Activated T-helper 1 cell treated with Interleukin-2 at 50 U/mL for 16 hours (primary cell): ENCODE measurements around the gene CTBP2.

Experiments
- DNase-seq: peaks from one replicate; pipeline ENCODE4 v3.0.0-alpha.2; 2020; ENCODE audit warnings: low read depth

Gene CTBP2

DNA sequence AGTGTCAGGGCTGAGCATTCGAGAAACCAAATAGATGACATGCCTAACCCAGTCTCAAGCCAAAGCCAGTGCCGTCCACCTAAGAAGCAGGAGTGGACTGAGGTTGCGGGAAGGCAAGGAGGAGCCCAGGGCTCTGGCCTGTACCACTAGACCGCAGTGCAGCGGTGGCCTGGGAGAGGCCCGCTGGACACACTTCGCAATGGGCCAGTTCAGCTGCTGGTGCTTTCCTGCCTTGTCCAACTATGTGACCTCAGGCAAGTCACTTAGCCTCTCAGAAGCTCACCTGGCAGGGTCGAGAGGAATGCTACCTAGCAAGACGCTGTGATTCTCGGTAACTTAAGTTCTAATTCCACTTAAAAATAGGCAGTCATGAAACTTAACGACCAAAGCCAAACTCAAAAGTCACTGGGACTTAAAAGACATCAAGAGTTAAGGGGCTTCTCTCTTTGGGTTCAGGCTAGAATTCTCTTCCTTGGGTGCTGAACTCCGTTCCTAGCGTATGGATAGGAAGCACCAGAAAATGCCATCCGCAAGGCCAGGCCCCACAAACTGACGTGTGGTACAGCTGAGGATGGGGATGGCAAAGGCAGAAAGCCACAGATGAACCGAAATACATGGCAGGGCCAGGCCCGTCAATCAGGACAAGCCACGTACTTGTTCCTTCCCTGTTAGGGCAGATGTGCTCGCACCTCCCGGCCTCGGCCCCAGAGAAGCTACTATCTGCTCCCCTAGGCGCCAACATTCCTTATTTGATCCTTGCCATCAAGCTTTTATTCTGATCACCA, 34.2 kb downstream of the CTBP2 start:
- DNase-seq: no peak

DNA sequence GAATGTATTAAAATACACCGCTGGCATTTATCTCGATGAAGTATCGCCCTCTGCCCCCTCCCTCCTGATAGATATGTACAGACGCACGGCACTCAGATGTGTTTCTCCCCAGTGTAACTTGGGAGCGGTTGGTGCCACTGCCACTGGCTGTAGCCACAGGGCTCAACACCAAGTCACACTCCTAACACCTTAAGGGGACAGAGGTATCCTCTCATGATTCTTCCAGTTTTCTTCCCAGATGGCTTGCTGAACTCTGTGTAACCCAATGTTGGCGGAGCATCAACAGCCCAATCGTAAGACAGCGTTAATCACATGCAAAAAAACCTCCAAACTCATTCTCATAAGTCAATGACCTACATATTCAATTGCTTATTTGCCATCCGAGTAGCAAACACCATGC, 35.5 kb downstream of the CTBP2 start:
- no peak for DNase-seq

DNA sequence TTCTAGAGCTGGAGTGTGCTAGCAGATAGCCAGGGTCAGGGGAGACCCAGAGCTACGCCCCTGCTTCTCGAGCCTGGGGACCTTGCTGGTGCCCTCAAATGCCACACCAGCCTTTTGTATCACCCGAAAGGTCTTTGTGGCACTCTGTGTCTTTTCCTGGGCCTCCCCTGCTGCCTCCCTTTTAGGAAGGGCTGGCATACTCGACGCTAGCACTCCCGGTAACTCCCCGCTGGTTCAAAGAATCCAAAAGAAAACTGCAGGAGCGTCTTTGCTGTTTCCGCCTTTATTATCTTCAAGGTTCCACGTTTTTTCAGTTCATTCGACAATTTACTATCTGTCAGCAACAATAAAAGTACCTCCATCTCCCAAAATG, 36.3 kb downstream of the CTBP2 start:
- no peak for DNase-seq

DNA sequence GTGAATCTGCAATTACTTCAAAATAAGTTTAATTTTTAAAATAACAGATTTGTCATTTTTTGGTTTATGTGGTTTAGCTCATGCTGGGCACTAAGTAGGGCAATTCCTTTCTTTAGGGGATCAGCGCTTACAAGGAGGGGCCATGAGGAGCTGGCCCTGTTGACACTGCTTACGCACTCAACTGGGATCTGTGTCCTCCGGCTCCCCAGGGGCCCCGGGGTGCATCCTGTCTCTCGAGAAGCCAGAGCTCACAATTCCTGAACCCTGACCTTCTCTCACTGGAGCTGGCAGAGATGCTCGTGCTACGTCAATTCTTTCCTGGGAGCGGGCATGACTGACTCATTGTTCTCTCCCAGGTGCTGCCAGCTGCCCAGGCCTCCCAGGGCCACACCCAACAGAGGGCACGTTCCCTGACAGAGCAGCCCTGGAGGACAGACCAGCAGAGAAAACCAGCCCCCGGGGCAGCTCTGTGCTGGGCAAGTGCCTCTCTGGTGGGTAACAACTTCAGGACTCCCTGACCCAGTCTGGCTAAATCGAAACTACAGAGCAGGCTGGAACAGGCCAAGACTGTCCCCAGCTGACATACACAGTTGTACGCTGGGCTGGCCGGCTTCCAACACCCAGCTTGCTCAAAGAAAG, 36.8 kb downstream of the CTBP2 start:
- DNase-seq: no peak

DNA sequence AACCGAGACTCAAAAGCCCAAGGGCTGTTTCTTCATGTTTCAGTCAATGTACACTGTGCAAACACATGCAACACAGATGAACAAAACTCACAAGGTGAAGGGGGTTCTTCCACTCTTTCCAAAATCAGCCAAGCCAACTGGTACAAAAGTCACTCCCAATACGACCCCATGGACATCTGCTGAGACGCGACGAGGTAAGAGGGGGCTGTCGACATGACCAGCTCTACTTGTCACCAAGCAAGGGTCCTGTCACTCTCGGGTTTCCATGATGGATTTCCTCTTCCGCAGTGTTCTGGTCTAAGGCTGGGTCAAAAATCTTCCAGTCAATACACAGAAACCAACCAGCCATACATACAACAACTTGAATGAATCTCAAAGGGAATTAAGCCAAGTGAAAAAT, 37.8 kb downstream of the CTBP2 start:
- no peak for DNase-seq

DNA sequence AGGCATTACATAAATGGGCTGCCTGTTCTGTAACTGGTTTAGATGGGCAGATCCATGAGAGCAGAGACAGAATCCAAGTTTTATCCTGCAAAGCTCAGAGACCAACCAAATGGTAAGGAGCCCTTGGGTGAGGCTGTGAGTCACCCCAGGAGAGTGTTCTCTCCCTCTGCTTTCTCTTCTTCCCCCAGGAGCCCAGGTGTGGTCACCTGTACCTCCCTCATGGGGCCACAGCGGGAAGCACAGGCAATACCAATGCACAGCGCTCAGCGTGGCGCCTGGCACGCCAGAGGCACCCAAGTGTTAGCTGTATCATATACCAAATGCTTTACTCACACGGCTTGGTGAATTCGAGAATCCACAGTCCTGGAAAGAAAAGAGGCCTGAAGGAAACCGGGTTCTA, 39.4 kb downstream of the CTBP2 start:
- DNase-seq: no peak

DNA sequence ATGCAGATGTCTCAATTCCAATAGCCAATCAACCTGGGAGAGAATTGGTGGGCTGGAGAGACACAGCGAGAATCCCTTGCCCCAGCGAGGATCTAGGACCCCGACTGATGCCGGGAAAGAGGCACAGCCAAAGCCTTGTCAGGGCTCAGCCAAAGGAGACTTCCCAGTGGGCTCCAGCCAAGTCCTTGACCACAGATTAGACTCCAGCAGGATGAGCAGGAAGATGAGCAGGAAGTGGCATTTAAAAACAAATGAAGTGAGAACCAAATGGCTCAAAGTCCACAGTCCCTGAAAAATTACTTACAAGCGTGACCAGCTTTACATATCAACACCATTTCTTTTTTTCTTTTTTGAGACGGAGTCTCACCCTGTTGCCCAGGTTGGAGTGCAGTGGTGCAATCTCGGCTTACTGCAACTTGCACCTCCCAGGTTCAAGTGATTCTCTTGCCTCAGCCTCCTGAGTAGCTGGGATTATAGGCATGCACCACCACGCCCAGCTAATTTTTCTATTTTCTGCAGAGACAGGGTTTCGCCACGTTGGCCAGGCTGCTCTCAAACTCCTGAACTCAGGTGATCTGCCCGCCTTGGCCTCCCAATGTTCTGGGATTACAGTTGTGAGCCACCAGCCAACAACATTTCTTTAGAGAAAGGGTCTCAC, 40.2 kb downstream of the CTBP2 start:
- DNase-seq: no peak

DNA sequence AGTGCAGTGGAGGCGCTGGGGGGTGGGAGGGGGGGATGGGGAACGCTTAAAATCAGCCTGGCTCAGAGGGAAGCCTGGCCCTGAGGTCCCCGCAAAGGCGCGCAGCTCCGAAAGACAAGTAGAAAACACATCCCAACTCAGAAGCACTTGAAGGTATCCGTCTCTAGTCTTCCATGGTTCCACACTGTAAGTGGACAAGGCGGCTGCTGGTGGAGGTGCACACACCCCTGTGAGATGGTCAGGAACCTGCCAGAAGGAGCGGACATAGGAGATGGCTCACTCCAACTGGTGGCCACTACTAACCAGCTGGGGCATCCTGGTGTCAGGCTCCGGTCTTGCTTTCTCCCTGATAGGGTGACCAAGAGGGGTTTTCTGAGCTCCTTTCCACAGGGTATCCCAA, 41.7 kb downstream of the CTBP2 start:
- DNase-seq: no peak

DNA sequence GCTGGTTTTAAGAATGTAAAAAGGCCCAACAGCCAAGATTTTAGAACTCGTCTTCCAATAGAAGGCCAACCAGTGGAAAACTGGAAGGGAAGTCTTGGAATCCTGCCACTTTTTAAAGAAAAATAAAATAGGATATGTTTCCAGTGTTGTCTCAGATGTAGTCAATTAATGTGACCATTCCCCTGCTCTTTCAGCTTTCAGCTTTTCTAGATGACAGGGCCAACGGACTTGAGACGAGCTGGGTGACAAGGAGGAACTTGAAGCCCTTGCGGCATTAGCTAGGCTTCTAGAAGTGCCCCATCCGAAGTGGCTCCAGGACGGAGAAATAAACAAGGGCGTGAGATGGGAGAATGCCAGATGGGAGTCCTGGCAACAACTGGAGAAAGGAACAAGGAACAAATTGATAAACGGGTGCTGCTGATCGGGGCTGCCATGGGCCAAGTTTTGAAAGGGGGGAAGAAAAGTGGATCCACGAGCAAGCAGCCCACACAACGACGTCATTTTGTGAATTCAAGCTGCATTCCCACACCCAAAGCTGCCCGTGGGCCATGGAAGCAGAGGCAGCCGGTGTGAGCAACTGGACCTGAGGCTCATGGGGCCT, 42.3 kb downstream of the CTBP2 start:
- DNase-seq: no peak

DNA sequence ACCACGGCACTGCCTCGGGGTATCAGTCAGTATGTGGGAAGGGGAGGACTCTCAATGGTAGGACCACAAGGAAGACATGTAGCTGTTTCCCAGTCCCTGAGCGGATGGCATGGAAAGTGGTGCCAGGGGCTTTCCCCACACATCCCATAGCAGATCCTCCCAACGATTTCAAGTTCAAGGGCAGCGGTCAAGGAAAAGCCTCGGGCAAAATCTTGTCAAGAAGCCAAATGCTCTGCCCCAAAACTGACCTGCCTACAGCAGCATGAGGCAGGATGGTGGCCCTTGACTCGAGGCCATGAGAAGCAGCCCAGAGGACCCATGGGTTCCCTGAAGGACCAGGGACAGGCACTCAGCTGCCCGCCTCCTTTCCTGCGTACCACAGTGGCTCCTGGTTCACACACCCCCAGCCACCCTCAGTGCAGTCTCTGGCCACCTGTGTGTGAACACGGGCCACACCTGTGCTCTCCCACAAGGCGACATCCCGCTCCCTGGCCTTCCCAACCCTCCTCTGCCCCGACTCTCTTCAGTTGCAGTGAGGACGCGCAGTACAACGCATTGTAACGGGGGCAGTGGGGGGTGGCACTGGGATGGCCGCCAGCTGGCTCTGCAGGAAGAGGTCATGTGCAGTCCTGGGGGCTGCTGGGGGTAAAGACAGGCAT, 43.6 kb downstream of the CTBP2 start:
- no peak for DNase-seq

DNA sequence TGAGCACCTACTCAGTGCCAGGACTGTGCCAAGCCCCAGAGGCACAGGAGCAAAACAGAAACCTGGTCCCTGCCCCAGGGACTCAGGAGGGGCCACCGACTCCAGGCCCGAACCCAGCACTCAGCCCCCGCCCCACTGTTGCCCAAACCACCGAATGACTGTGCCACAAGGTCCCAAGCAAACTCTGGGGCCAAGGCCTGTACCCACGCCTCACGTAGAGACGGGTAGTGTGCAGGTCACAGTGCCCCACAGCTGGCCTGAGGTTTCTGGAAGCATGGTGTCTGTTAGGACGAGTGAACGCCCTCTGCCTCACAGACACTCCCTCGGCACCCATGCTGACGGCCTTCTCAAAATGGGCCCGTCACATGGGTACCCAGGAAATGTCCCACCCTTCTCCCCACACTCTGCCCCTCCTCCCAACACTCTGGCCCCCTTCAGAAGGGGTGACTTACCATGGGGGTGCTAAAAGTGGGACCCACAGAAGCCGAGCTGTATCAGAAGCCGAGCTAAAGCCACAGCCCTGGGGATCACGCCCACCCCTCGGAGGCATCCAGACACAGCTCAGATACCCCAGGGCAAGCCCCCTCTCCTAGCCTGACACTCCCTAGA, 44.2 kb downstream of the CTBP2 start:
- DNase-seq: no peak

DNA sequence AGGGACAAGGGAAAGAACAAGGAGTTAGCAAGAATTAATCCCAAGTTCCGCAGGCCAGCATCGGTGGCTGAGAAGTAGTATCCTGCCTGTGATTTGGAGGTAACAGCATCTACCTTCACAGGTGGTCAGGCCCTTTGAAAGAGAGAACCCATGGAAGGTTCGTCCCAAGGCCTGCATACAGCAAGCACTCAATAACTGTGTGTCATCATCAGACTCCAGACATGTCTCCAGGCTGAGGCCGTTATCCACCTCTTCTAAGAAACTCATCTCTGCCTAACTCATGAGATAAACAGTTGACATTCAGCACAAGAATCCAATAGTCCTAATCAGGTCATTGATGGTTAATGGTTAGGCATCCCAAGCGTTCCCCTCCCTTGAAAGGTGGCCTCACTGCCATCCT, 45.0 kb downstream of the CTBP2 start:
- no peak for DNase-seq

DNA sequence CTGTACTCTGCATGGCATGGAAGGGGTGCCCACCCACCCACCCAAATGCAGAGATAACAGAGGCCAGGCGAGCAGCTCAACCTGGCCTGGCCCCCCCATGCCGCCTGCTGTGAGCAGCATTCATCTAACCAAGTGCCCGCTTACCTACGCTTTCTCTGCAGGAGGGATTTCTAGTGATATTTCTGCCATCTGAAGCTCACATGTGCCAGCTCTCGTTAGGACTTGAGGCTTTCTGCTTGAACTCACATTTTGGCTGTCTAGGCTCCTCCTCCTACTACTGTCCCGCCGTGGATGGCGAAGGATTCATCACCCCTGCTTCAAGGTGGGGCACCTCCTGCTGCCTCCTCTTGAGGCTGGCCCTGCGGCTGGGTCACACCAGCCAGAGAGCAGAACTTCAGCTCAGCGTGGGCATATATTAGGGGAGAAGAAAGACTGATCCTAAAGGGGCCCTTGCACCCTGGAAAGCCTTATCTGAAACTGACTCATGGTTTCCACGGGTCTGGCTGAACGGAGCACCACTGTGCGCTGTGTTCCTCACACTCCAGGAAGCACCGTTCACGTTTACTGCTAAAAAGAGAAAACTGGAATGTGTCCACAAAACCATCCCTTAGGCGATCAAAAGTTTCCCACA, 45.5 kb downstream of the CTBP2 start:
- no peak for DNase-seq

DNA sequence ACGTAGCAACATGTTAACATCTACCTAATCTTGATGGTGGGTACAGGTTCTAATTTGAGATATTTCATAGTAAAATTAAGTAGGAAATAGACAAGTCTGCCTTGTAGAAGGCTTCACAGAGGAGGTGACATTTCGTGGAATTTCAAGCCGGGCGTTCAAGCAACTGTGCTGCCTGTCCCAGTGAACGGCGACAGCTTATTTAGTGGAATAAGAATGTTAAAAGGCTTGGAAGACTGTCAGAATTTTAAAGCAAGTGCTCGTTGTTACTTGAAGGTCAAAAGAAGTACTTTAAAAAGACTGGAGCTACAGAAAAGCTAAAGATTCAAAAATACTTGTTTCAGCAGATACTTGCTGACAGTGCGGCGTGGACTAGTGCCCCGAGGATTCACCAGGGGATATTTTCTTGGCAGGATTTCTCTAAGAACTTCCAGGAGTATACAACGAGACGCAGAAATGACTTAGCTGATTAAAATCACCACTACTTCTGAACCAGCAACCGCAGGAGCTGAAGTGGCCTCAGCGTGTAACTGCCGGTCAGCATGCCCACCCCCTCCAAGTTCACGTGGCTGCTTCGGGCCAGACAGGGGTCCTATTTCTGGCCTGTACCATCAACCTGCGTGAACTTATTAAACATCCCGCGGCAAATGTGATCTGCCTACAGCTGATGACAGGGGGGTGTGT, 46.5 kb downstream of the CTBP2 start:
- no peak for DNase-seq

DNA sequence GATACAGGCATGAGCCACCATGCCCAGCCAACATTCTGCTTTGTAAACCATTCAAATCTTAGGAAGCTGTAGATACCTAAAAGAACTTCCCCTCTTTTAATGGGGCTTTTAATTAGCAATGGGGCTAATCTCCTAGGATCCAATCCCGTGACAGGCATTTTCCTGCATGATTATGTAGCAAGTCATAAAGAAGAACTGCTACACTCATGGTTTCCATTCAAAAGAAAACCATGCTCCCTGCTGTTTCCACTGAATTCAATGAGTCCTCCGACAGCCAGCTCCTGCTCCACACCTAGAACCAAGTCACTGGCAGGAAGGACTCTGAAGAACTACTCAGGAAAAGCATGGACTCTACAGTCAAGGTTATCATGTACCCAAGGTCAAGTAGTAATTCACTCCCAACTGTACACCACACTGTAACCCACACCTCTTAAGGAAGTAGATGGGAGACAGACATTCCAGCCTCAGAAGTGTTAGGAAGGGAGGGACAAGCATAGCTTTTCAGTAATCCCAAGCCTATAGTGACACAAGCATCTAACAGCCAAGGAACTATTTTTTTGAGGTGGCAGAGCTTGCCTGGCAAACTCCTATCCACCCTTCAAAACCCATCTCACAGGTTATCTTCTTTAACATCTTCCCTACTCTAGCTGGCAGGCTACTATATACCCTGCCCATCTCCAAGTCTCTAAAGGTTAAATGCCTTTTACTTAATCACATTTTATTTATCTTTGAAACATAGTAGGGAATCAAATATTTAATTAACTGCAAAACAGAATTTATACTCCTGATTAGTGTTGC, 47.5 kb downstream of the CTBP2 start:
- DNase-seq: no peak

DNA sequence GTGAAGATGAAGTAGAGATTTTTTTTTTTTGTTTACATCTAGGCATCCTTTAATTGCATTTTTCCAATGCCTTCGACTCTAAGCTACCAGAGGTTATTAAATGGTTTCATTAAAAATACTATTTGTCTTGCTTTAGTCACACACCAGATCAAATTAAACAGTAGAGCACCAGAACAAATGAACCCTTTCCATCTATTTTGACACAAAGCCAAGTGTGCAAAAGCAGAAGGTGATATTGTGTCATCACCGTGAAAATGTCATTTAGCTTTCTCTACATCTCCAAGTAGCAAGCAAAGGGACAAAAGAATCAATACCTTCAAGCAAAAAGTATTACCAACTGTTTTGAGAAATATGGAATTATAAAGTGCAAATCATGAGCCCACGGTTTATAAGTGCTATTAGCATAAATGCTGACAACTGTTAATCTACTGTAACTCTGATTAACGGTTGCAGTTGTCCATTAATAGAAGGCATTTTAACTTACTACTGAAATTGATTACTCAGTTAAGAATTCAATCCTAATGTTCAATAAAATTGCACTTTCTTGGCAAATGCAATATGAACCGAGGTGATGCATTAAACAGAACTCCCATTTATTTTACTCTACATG, 49.1 kb downstream of the CTBP2 start:
- DNase-seq: no peak

DNA sequence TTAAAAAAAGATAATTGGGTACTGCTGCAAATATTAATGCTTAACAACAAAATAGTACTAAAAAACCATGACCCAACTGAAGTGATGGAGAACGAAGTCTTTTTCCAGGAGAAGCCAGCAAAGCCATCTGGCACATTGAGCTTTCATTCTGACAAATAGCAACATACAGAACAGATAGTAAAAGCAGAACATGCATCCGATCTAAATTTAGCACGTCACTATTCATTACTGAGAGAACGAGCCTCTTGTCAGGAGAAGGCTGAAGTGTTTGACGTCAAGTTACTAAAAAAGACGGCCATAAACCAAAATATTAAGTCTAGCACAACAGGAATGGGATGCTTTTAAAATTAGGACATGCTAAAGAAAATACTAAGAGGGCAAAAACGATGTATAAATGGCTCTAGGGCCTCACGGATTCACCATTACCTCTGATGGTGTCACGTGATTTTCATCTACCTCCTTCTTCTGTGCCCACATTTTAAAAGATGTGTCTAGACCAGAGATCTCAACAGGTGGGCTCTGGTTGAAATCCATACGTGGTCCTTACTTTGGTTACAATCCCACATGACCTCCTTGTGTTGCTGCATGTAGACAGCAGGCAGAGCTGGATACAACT, 52.3 kb downstream of the CTBP2 start:
- no peak for DNase-seq

DNA sequence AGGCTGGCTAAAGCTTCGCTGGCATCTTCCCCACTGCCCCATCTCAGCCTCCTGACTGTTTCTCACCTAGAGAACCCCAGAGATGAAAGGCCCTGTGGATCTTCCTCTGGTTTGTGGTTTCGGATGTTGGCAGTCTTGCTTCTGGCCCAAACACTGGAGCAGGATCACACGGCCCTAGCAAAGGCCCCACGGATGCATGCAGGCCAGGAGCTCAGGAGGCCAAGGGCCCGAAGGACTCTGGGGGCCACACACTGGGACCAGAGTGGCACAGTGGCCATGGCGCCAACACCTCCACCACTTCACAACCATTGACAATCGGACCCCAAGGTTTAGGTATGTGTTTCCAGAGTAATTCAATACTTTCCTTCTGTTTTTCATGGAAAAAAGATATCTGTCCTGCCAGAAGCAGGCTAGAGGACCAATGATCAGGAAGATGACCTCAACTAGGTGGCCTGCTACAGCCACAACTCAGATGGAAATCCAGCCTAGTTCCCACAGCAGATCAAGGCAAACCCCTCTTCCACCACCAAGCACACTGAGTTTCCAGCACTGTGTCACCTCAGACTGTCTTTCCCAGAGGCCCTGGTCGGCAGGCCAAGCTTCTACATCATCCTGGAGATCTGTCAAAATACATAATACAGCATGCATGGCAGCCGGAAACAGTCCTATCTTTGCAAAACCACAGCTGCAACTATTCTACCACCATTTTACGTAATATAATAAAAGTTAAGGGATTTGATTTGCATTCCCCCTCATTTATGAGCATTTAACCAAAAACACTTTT, 53.0 kb downstream of the CTBP2 start:
- DNase-seq: no peak

DNA sequence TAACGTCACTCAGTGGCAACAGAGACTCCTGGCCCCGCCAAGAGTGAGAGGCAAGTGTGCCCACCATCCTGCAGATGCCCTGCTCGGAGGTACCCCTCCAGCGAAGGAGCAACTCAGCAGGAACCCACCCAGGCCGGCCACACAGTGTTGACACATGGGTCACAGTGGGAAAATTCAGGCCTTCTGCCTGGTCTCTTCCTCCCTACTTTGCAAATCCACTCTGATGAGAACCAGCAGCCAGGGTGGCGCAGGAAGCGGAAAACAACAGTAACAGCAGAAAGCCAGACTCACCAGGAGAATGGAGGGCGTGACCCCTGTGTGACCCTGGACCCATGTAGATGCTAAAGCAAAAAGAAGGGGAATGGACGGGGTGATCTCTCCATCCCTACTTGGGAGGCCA, 53.8 kb downstream of the CTBP2 start:
- no peak for DNase-seq
